A673 (cell line): ENCODE measurements around the gene C2orf80. TPM values are rescaled to one million over a fixed set of nuclear protein-coding genes. Genes with fewer than 3 reads are reported as not detected.
"Not testable (repeated sequence)": the region's sequence is repeated elsewhere in the genome, so short reads cannot be mapped to it uniquely, and the experiment has no call there.

Source experiments
- BruUV-seq: library from RNA; stranded (reverse); fragments of 400-500 nt; replicated peaks from 2 replicates; lab custom pipeline; 2021; lab: Mats Ljungman, UMichigan
- CTCF ChIA-PET: fragments of 300-600 bp; sonication (Branson Sonifier 250); formaldehyde crosslinking; loops from one replicate; lab custom pipeline; 2022; ENCODE audit warnings: antibody characterized with exemption; lab: Charles Lee
- POLR2A ChIA-PET: fragments of 300-600 bp; sonication (Branson Sonifier 250); formaldehyde crosslinking; loops from one replicate; lab custom pipeline; 2022; ENCODE audit warnings: antibody characterized with exemption; ENCODE audit not compliant: low non-redundant PET; lab: Charles Lee
- DNase-seq: peaks from one replicate; pipeline ENCODE4 v3.0.0-alpha.2; 2015; ENCODE audit warnings: low spot score
- H3K27ac ChIP-seq: fragments of 200-600 bp; sonication (generic); 2 replicates; pipeline ENCODE4 v1.5.1; 2016; ENCODE audit warnings: mixed run types, low read depth, mild to moderate bottlenecking, mixed read lengths, antibody characterized with exemption, low read length; ENCODE audit not compliant: poor library complexity, severe bottlenecking
- H3K27me3 ChIP-seq: fragments of 200-600 bp; sonication (generic); replicated peaks from 2 replicates; pipeline ENCODE4 v1.6.1; 2017; ENCODE audit warnings: mixed run types, low read depth, mild to moderate bottlenecking, mixed read lengths, antibody characterized with exemption, low read length; ENCODE audit not compliant: insufficient read depth, poor library complexity
- H3K36me3 ChIP-seq: fragments of 200-600 bp; sonication (generic); 2 replicates; pipeline ENCODE4 v1.6.1; 2016; ENCODE audit warnings: mixed run types, mild to moderate bottlenecking, mixed read lengths, antibody characterized with exemption, low read length; ENCODE audit not compliant: insufficient read depth, poor library complexity, severe bottlenecking
- H3K4me1 ChIP-seq: fragments of 200-600 bp; sonication (generic); 2 replicates; pipeline ENCODE4 v1.6.1; 2017; ENCODE audit warnings: mixed run types, mild to moderate bottlenecking, mixed read lengths, antibody characterized with exemption, low read length; ENCODE audit not compliant: insufficient read depth, poor library complexity, severe bottlenecking
- H3K4me3 ChIP-seq: fragments of 200-600 bp; sonication (generic); 2 replicates; pipeline ENCODE4 v1.5.1; 2016; ENCODE audit warnings: low read depth, mixed run types, mild to moderate bottlenecking, mixed read lengths, low read length; ENCODE audit not compliant: poor library complexity, severe bottlenecking
- H3K9me3 ChIP-seq: fragments of 200-600 bp; sonication (generic); 2 replicates; pipeline ENCODE4 v1.6.1; 2016; ENCODE audit warnings: mixed run types, low read depth, mild to moderate bottlenecking, mixed read lengths, antibody characterized with exemption, low read length; ENCODE audit not compliant: poor library complexity, severe bottlenecking
- EZH2 ChIP-seq: fragments of 200-600 bp; sonication (generic); IDR thresholded peaks from 2 replicates; pipeline ENCODE4 v1.6.1; 2017; ENCODE audit warnings: borderline replicate concordance, low read depth, mild to moderate bottlenecking, mixed read lengths, antibody characterized with exemption, low read length; ENCODE audit not compliant: poor library complexity, severe bottlenecking
- intact Hi-C: fragments of 100-400 bp; cut with micrococcal nuclease; formaldehyde crosslinking; loops from one replicate; pipeline ENCODE4 v1.10.0; 2022; ENCODE audit not compliant: unreplicated experiment
- total RNA-seq: library from RNA; stranded (reverse); gene quantifications from 2 replicates; pipeline ENCODE4 v1.2.3, GENCODE V29; 2021
- TF ChIP-seq, protein P1 (sequence below): fragments of 300-800, 200-600 bp; sonication (generic); conservative IDR thresholded peaks from 2 replicates; pipeline ENCODE4 v1.5.1; 2017; ENCODE audit warnings: low read depth, mild to moderate bottlenecking, antibody characterized with exemption, low read length, moderate library complexity, mixed read lengths

The C2orf80 gene
- total RNA-seq, 1 experiment from 2014 or later, result not detected

DNA sequence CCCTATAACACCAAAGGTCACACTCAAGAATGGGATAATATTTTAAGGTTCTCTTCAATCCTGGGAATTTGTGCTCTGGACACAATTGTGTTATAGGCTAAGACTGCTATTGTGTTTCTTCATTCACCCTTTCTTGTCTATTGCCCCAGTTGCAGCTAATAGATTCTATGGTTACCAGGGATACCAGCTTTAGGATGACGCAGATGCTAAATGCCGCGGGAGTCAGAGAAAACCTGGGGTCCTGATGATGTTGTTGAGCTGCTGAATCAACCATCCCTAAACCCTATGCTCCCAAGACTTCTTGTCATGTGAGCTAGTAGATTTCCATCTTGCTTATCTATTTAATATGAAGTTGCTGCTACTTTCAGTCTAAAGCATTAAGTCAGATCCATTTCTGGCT, 70.9 kb downstream of the C2orf80 start:
- Histone ChIP-seq H3K4me1 (no peaks in the 10 kb centered on the region), H3K27ac (no peak overlapping the region), H3K9me3 (no peaks in the 10 kb centered on the region), H3K36me3 (no peaks in the 10 kb centered on the region), H3K27me3 (no peaks in the 10 kb centered on the region), H3K4me3 (no peak overlapping the region)
- CTCF ChIA-PET, result no interaction called here
- TF ChIP-seq EZH2, result no peak
- TF ChIP-seq, protein P1, sequence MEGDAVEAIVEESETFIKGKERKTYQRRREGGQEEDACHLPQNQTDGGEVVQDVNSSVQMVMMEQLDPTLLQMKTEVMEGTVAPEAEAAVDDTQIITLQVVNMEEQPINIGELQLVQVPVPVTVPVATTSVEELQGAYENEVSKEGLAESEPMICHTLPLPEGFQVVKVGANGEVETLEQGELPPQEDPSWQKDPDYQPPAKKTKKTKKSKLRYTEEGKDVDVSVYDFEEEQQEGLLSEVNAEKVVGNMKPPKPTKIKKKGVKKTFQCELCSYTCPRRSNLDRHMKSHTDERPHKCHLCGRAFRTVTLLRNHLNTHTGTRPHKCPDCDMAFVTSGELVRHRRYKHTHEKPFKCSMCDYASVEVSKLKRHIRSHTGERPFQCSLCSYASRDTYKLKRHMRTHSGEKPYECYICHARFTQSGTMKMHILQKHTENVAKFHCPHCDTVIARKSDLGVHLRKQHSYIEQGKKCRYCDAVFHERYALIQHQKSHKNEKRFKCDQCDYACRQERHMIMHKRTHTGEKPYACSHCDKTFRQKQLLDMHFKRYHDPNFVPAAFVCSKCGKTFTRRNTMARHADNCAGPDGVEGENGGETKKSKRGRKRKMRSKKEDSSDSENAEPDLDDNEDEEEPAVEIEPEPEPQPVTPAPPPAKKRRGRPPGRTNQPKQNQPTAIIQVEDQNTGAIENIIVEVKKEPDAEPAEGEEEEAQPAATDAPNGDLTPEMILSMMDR, result no peak
- intact Hi-C loops, result no loop called here
- no peak for DNase-seq
- BruUV-seq, result no TSS peak
- POLR2A ChIA-PET, result no interaction called here

DNA sequence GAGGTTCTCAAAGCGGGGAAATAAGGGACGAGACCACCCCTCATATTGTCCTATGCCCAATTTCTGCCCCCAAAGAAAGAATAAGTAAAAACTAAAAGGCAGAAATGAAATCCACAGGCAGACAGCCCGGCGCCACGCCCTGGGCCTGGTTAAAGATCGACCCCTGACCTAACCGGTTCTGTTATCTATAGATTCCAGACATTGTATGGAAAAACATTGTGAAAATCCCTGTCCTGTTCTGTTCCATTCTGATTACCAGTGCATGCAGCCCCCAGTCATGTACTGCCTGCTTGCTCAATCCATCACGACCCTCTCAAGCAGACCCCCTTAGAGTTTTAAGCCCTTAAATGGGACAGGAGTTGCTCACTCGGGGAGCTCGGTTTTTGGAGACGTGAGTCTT, 72.4 kb downstream of the C2orf80 start:
- H3K4me3 ChIP-seq, intact Hi-C loops, H3K4me1 ChIP-seq, BruUV-seq, H3K9me3 ChIP-seq, H3K36me3 ChIP-seq, DNase-seq, H3K27ac ChIP-seq, CTCF ChIA-PET, H3K27me3 ChIP-seq, POLR2A ChIA-PET: not testable (repeated sequence)

Other genes starting within 250 kb of the C2orf80 start
- 6.5 TPM in 2 replicates for gene PLEKHM3, start 164.5 kb downstream of the C2orf80 start, total RNA-seq
- not detected in 2 replicates for gene CRYGD, start 65.5 kb downstream of the C2orf80 start, total RNA-seq
- gene CRYGC, start 60.2 kb downstream of the C2orf80 start, total RNA-seq, result not detected in 2 replicates
- gene CRYGB, start 43.9 kb downstream of the C2orf80 start, total RNA-seq, result not detected in 2 replicates
- gene CRYGA, start 26.4 kb downstream of the C2orf80 start, total RNA-seq, result not detected in 2 replicates
- 191 and 196 TPM in 2 replicates for gene IDH1, start 65.0 kb upstream of the C2orf80 start, total RNA-seq
- 28.8 and 32.1 TPM in 2 replicates for gene PIKFYVE, start 76.2 kb upstream of the C2orf80 start, total RNA-seq
- not detected in 2 replicates for gene PTH2R, start 216.8 kb upstream of the C2orf80 start, total RNA-seq